H9 (cell line): ENCODE results near the gene CBFA2T2. TPM values are rescaled to one million over a fixed set of nuclear protein-coding genes. Genes with fewer than 3 reads are reported as not detected.
A peak's percentile ranks its signal among the peaks of the same experiment; 100 is the strongest.

Source experiments
- DNase-seq: peaks from one replicate; pipeline ENCODE4 v3.0.0-alpha.2; 2017
- H2AFZ ChIP-seq: one replicate; pipeline ENCODE4 v1.6.1; 2013; ENCODE audit warnings: mild to moderate bottlenecking, low read length, control low read depth, moderate library complexity
- H2AK5ac ChIP-seq: 2 replicates; pipeline ENCODE4 v1.6.1; 2013; ENCODE audit warnings: low read length, control low read depth, mixed read lengths; ENCODE audit not compliant: insufficient read length
- H2BK120ac ChIP-seq: one replicate; pipeline ENCODE4 v1.6.1; 2013; ENCODE audit warnings: low read depth, mild to moderate bottlenecking, low read length, control low read depth, inconsistent platforms; ENCODE audit not compliant: poor library complexity, severe bottlenecking
- H2BK12ac ChIP-seq: 2 replicates; pipeline ENCODE4 v1.6.1; 2013; ENCODE audit warnings: low read length, control low read depth, mixed read lengths, low read depth; ENCODE audit not compliant: insufficient read length
- H2BK15ac ChIP-seq: 2 replicates; pipeline ENCODE4 v1.6.1; 2013; ENCODE audit warnings: low read depth, low read length, control low read depth
- H2BK20ac ChIP-seq: one replicate; pipeline ENCODE4 v1.6.1; 2013; ENCODE audit warnings: low read depth, mild to moderate bottlenecking, low read length, control low read depth, inconsistent platforms; ENCODE audit not compliant: poor library complexity, severe bottlenecking
- H2BK5ac ChIP-seq: 2 replicates; pipeline ENCODE4 v1.6.1; 2013; ENCODE audit warnings: low read length, control low read depth, mixed read lengths; ENCODE audit not compliant: insufficient read length
- H3K14ac ChIP-seq: 2 replicates; pipeline ENCODE4 v1.6.1; 2013; ENCODE audit warnings: low read length, control low read depth; ENCODE audit not compliant: insufficient read depth
- H3K18ac ChIP-seq: 2 replicates; pipeline ENCODE4 v1.6.1; 2013; ENCODE audit warnings: low read depth, mild to moderate bottlenecking, mixed read lengths, low read length, control low read depth; ENCODE audit not compliant: insufficient read length
- H3K23ac ChIP-seq: 2 replicates; pipeline ENCODE4 v1.6.1; 2013; ENCODE audit warnings: low read length, control low read depth, mixed read lengths, low read depth; ENCODE audit not compliant: insufficient read length
- H3K23me2 ChIP-seq: 2 replicates; pipeline ENCODE4 v1.6.1; 2013; ENCODE audit warnings: low read depth, mild to moderate bottlenecking, mixed read lengths, low read length, control low read depth; ENCODE audit not compliant: insufficient read length, poor library complexity, severe bottlenecking
- H3K27ac ChIP-seq: 2 replicates; pipeline ENCODE4 v1.5.1; 2013; ENCODE audit warnings: low read length, control low read depth, mixed read lengths, low read depth; ENCODE audit not compliant: insufficient read length
- H3K27me3 ChIP-seq: 2 replicates; pipeline ENCODE4 v1.6.1; 2013; ENCODE audit warnings: low read length, control low read depth, inconsistent platforms; ENCODE audit not compliant: insufficient read depth
- H3K4ac ChIP-seq: 2 replicates; pipeline ENCODE4 v1.6.1; 2013; ENCODE audit warnings: low read depth, mild to moderate bottlenecking, control low read depth, inconsistent platforms, low read length, moderate library complexity
- H3K4me1 ChIP-seq: 2 replicates; pipeline ENCODE4 v1.6.1; 2013; ENCODE audit warnings: low read length, control low read depth, inconsistent platforms; ENCODE audit not compliant: insufficient read depth
- H3K4me2 ChIP-seq: 2 replicates; pipeline ENCODE4 v1.6.1; 2013; ENCODE audit warnings: low read length, control low read depth, mixed read lengths; ENCODE audit not compliant: insufficient read length, insufficient read depth
- H3K56ac ChIP-seq: 2 replicates; pipeline ENCODE4 v1.6.1; 2013; ENCODE audit warnings: low read depth, mild to moderate bottlenecking, mixed read lengths, low read length, control low read depth; ENCODE audit not compliant: insufficient read length
- H3K79me1 ChIP-seq: 2 replicates; pipeline ENCODE4 v1.6.1; 2013; ENCODE audit warnings: low read depth, mild to moderate bottlenecking, moderate library complexity, low read length, control low read depth, inconsistent platforms; ENCODE audit not compliant: insufficient read depth, poor library complexity, severe bottlenecking
- H3K79me2 ChIP-seq: 2 replicates; pipeline ENCODE4 v1.6.1; 2013; ENCODE audit warnings: low read length, control low read depth, inconsistent platforms; ENCODE audit not compliant: insufficient read depth
- H3K9ac ChIP-seq: 2 replicates; pipeline ENCODE4 v1.6.1; 2013; ENCODE audit warnings: low read length, control low read depth, mixed read lengths; ENCODE audit not compliant: insufficient read length; ENCODE audit errors: extremely low read depth
- H3K9me3 ChIP-seq: one replicate; pipeline ENCODE4 v1.6.1; 2013; ENCODE audit warnings: low read depth, low read length, inconsistent platforms; ENCODE audit not compliant: control insufficient read depth
- H3T11ph ChIP-seq: one replicate; pipeline ENCODE4 v1.6.1; 2013; ENCODE audit warnings: mild to moderate bottlenecking, low read length, control low read depth, inconsistent platforms
- H4K20me1 ChIP-seq: one replicate; pipeline ENCODE4 v1.6.1; 2013; ENCODE audit not compliant: control insufficient read depth, insufficient read length, insufficient read depth
- H4K5ac ChIP-seq: 2 replicates; pipeline ENCODE4 v1.6.1; 2013; ENCODE audit warnings: low read depth, mild to moderate bottlenecking, mixed read lengths, low read length, control low read depth; ENCODE audit not compliant: insufficient read length
- H4K8ac ChIP-seq: replicated peaks from 2 replicates; pipeline ENCODE4 v1.6.1; 2013; ENCODE audit warnings: low read length, control low read depth, mixed read lengths, low read depth; ENCODE audit not compliant: insufficient read length
- H4K91ac ChIP-seq: 2 replicates; pipeline ENCODE4 v1.6.1; 2013; ENCODE audit warnings: low read depth, mild to moderate bottlenecking, moderate library complexity, mixed read lengths, low read length, control low read depth; ENCODE audit not compliant: insufficient read length
- H3K27ac Mint-ChIP-seq, 3 experiments: 2 replicates in 2 of 3; 3 replicates in 1 of 3; pipeline ENCODE4 v1.8.0; 2020 to 2021; ENCODE audit warnings: mixed read lengths in 3 of 3, mild to moderate bottlenecking in 1 of 3, moderate library complexity in 1 of 3
- H3K27me3 Mint-ChIP-seq: 2 replicates; pipeline ENCODE4 v1.8.0; 2021; ENCODE audit warnings: low read depth, mild to moderate bottlenecking, moderate library complexity, mixed read lengths
- H3K36me3 Mint-ChIP-seq, 3 experiments: 2 replicates in 2 of 3; 3 replicates in 1 of 3; pipeline ENCODE4 v1.8.0; 2020 to 2021; ENCODE audit warnings: low read depth in 3 of 3, mixed read lengths in 3 of 3; ENCODE audit not compliant: insufficient read depth in 1 of 3
- H3K4me1 Mint-ChIP-seq, 2 experiments: 2 replicates each; pipeline ENCODE4 v1.8.0; 2020; ENCODE audit warnings: mixed read lengths in 2 of 2
- H3K4me3 Mint-ChIP-seq, 2 experiments: 2 replicates in 1 of 2; 3 replicates in 1 of 2; pipeline ENCODE4 v1.8.0; 2020 to 2021; ENCODE audit warnings: mild to moderate bottlenecking in 2 of 2, mixed read lengths in 2 of 2, moderate library complexity in 1 of 2
- H3K9me3 Mint-ChIP-seq, 2 experiments: 2 replicates in 1 of 2; 3 replicates in 1 of 2; pipeline ENCODE4 v1.8.0; 2020; ENCODE audit warnings: mild to moderate bottlenecking in 2 of 2, mixed read lengths in 2 of 2, moderate library complexity in 1 of 2
- CTCF ChIP-seq: fragments of 200-600 bp; sonication (generic); conservative IDR thresholded peaks from 3 replicates; pipeline ENCODE4 v1.8.0; 2021; ENCODE audit warnings: antibody characterized with exemption, mild to moderate bottlenecking
- WGBS: extraction: QIAGEN DNeasy Blood & Tissue Kit; methylation state at CpG from one replicate; pipeline ENCODE4 v1.1.7; 2013; ENCODE audit warnings: missing lambda C conversion rate, low lambda C conversion rate, mixed read lengths; ENCODE audit not compliant: insufficient read length; ENCODE audit errors: extremely low coverage; 5-methylcytosine and 5-hydroxymethylcytosine counted together
- total RNA-seq: library from RNA; stranded (reverse); gene quantifications from 2 replicates; pipeline ENCODE4 v1.2.1, GENCODE V29; 2021

The CBFA2T2 gene
- total RNA-seq, 1 experiment from 2014 or later = 11.2 TPM

- H3K4me3 Mint-ChIP-seq = no peak overlapping the region
Observed at GRCh38 chr20:33563788-33564187, 73.9 kb downstream of the CBFA2T2 start.

More at GRCh38 chr20:33563788-33564187, 73.9 kb downstream of the CBFA2T2 start:
- Mint-ChIP-seq H3K4me1 (peaks cover 17 to 23% of the 10 kb centered on the region in 2 experiments), H3K27me3 (peaks cover 39% of the 10 kb centered on the region), H3K36me3 (no peaks in the 10 kb centered on the region), H3K27ac (peak overlapping the region in 1 of 3 experiments; percentile 47; a peak in 1 of 7 replicates), H3K9me3 (no peaks in the 10 kb centered on the region)
- Histone ChIP-seq H3K23me2 (no peaks in the 10 kb centered on the region), H3K56ac (no peak overlapping the region), H4K5ac (no peak overlapping the region), H3K18ac (no peak overlapping the region), H3K23ac (no peak overlapping the region), H2BK120ac (no peak overlapping the region), H3K9me3 (no peaks in the 10 kb centered on the region), H3T11ph (no peak overlapping the region), H3K14ac (no peak overlapping the region), H3K79me2 (no peaks in the 10 kb centered on the region), H2BK12ac (no peak overlapping the region), H4K91ac (no peak overlapping the region), H4K8ac (no peak overlapping the region), H3K9ac (no peak overlapping the region), H2BK15ac (no peak overlapping the region), H3K79me1 (no peaks in the 10 kb centered on the region), H4K20me1 (no peaks in the 10 kb centered on the region), H3K4me1 (no peaks in the 10 kb centered on the region), H3K27ac (no peak overlapping the region), H3K4me2 (no peak overlapping the region), H2BK5ac (no peak overlapping the region), H2AK5ac (no peak overlapping the region), H2BK20ac (no peak overlapping the region), H3K4ac (no peak overlapping the region), H2AFZ (no peak overlapping the region), H3K27me3 (peaks cover 3% of the 10 kb centered on the region; the same call in 1 of the 2 replicates)
- no peak for TF ChIP-seq CTCF
- 100% methylated on average over 2 of the region's 8 CpGs for WGBS
- DNase-seq = no peak
